CD14-positive monocyte (primary cell): ENCODE measurements around the gene SOAT1. TPM values are rescaled to one million over a fixed set of nuclear protein-coding genes. Genes with fewer than 3 reads are reported as not detected.

Source experiments
- DNase-seq, 3 donors: peaks; one replicate each; pipeline ENCODE4 v3.0.0-alpha.2; 2011 to 2022
- H2AFZ ChIP-seq: 2 replicates; pipeline ENCODE4 v1.6.0; 2012; ENCODE audit warnings: mild to moderate bottlenecking, low read depth, low read length, inconsistent platforms; ENCODE audit not compliant: insufficient read depth, poor library complexity, severe bottlenecking
- H3K27ac ChIP-seq, 2 donors: 1 replicate in 1 of 2; 2 replicates in 1 of 2; pipeline ENCODE4 v1.5.1; 2012 to 2013; ENCODE audit warnings: low read length in 2 of 2, control low read depth in 1 of 2, inconsistent platforms in 1 of 2, low read depth in 1 of 2, mild to moderate bottlenecking in 1 of 2
- H3K27me3 ChIP-seq, 2 donors: one replicate each; pipeline versions ENCODE4 v1.6.0 to v1.6.1; 2011 to 2013; ENCODE audit warnings: low read length in 2 of 2; ENCODE audit not compliant: control insufficient read depth in 2 of 2, insufficient read depth in 2 of 2
- H3K36me3 ChIP-seq, 2 donors: replicated peaks in 1 of 2; 1 replicate in 1 of 2; 2 replicates in 1 of 2; pipeline versions ENCODE4 v1.5.1 to v1.6.1; 2012 to 2013; ENCODE audit warnings: low read length in 2 of 2, control low read depth in 1 of 2, inconsistent platforms in 1 of 2, mild to moderate bottlenecking in 1 of 2; ENCODE audit not compliant: insufficient read depth in 2 of 2, control insufficient read depth in 1 of 2
- H3K4me1 ChIP-seq, 2 donors: 1 replicate in 1 of 2; 2 replicates in 1 of 2; pipeline versions ENCODE4 v1.5.1 to v1.6.1; 2012 to 2013; ENCODE audit warnings: low read length in 2 of 2, control low read depth in 1 of 2, inconsistent platforms in 1 of 2, mild to moderate bottlenecking in 1 of 2, moderate library complexity in 1 of 2; ENCODE audit not compliant: insufficient read depth in 2 of 2, control insufficient read depth in 1 of 2
- H3K4me2 ChIP-seq: replicated peaks from 2 replicates; pipeline ENCODE3; 2012; ENCODE audit warnings: low read length, moderate library complexity, mild to moderate bottlenecking; ENCODE audit not compliant: poor library complexity, severe bottlenecking; ENCODE audit errors: extremely low read depth
- H3K4me3 ChIP-seq, 3 experiments: fragments of 200-600 bp in 1 of 3; sonication (generic) in 1 of 3; replicated peaks in 1 of 3; 1 replicate in 2 of 3; 2 replicates in 1 of 3; pipeline ENCODE4 v1.5.1; 2011 to 2013; ENCODE audit warnings: low read length in 3 of 3, mild to moderate bottlenecking in 3 of 3, control low read depth in 2 of 3, low read depth in 2 of 3, inconsistent platforms in 1 of 3, moderate library complexity in 1 of 3
- H3K79me2 ChIP-seq: 2 replicates; pipeline ENCODE4 v1.6.0; 2012; ENCODE audit warnings: mild to moderate bottlenecking, control low read depth, inconsistent platforms, low read length, moderate library complexity; ENCODE audit not compliant: insufficient read depth
- H3K9ac ChIP-seq: 2 replicates; pipeline ENCODE4 v1.6.0; 2017; ENCODE audit warnings: low read length, mild to moderate bottlenecking; ENCODE audit not compliant: insufficient read depth, poor library complexity, severe bottlenecking
- H3K9me3 ChIP-seq, 2 donors: replicated peaks in 1 of 2; 1 replicate in 1 of 2; 2 replicates in 1 of 2; pipeline versions ENCODE4 v1.5.1 to v1.6.1; 2012 to 2013; ENCODE audit warnings: low read length in 2 of 2, control low read depth in 1 of 2; ENCODE audit not compliant: control insufficient read depth in 1 of 2, insufficient read depth in 1 of 2
- H4K20me1 ChIP-seq: 2 replicates; pipeline ENCODE4 v1.6.0; 2012; ENCODE audit warnings: mild to moderate bottlenecking, low read length, control low read depth, moderate library complexity; ENCODE audit not compliant: insufficient read depth
- H3K27ac Mint-ChIP-seq, 7 donors: one replicate each; pipeline ENCODE4 v1.8.0; 2020; ENCODE audit warnings: mild to moderate bottlenecking in 7 of 7, mixed read lengths in 7 of 7, moderate library complexity in 6 of 7, inconsistent platforms in 2 of 7
- H3K27me3 Mint-ChIP-seq, 3 donors: one replicate each; pipeline ENCODE4 v1.8.0; 2021 to 2022; ENCODE audit warnings: low read depth in 3 of 3, mild to moderate bottlenecking in 3 of 3, mixed read lengths in 3 of 3, moderate library complexity in 3 of 3, inconsistent platforms in 1 of 3
- H3K36me3 Mint-ChIP-seq, 2 donors: one replicate each; pipeline ENCODE4 v1.8.0; 2020; ENCODE audit warnings: mixed read lengths in 2 of 2, inconsistent platforms in 1 of 2, mild to moderate bottlenecking in 1 of 2
- H3K4me1 Mint-ChIP-seq: one replicate; pipeline ENCODE4 v1.8.0; 2020; ENCODE audit warnings: mild to moderate bottlenecking, mixed read lengths
- H3K4me3 Mint-ChIP-seq, 2 donors: one replicate each; pipeline ENCODE4 v1.8.0; 2020; ENCODE audit warnings: mild to moderate bottlenecking in 2 of 2, mixed read lengths in 2 of 2, moderate library complexity in 1 of 2
- H3K9me3 Mint-ChIP-seq, 7 donors: one replicate each; pipeline ENCODE4 v1.8.0; 2020 to 2022; ENCODE audit warnings: mixed read lengths in 7 of 7, mild to moderate bottlenecking in 6 of 7, moderate library complexity in 6 of 7, inconsistent platforms in 2 of 7
- CTCF ChIP-seq: fragments of 200-600 bp; IDR thresholded peaks from one replicate; pipeline ENCODE4 v1.8.0; 2022; ENCODE audit warnings: antibody characterized with exemption, mild to moderate bottlenecking
- WGBS: methylation state at CpG from one replicate; pipeline ENCODE4 v1.1.5; 2013; ENCODE audit warnings: missing lambda C conversion rate; ENCODE audit not compliant: insufficient coverage; 5-methylcytosine and 5-hydroxymethylcytosine counted together
- intact Hi-C, 2 donors: fragments of 100-400 bp; cut with micrococcal nuclease; formaldehyde crosslinking; loops; one replicate each; pipeline versions ENCODE4 v1.15.0 to v1.15.1; 2023
- polyA plus RNA-seq, 3 donors: library from polyadenylated mRNA; depleted of rRNA in 1 of 3; unstranded in 2 of 3; stranded (reverse) in 1 of 3; fragments of 300-500 nt in 2 of 3; fragments of >200 nt in 1 of 3; fragmentation: Illumina TruSeq in 2 of 3; gene quantifications; 1 replicate in 2 of 3; 2 replicates in 1 of 3; pipeline ENCODE4 v1.2.3, GENCODE V29; 2012 to 2021

The SOAT1 gene
- polyA plus RNA-seq, 3 donors, result 15.8 to 158 (median 105) TPM

DNA sequence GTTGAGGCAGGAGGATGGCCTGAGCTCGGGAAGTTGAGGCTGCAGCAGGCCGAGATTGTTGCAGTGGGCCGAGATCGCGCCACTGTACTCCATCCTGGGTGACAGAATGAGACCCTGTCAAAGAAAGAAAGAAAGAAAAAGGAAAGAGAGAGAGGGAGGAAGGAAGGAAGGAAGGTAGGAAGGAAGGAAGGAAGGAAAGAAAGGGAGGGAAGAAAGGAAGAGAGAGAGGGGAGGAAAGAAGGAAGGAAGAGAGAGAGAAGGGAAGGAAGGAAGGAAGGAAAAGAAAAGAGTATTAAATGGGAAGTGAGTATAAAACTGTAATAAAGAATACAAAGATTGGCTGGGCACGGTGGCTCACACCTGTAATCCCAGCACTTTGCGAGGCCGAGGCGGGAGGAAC lies 45.7 kb upstream of the SOAT1 start:
- peaks cover 10% of the 10 kb centered on the region for H3K4me1 Mint-ChIP-seq
- intact Hi-C loops, result no loop called here
- Histone ChIP-seq H2AFZ (no peak overlapping the region), H4K20me1 (no peaks in the 10 kb centered on the region), H3K9me3 (no peaks in the 10 kb centered on the region), H3K4me1 (no peaks in the 10 kb centered on the region), H3K27ac (no peak overlapping the region), H3K27me3 (no peaks in the 10 kb centered on the region), H3K79me2 (no peaks in the 10 kb centered on the region), H3K4me3 (no peak overlapping the region), H3K4me2 (no peak overlapping the region), H3K36me3 (no peaks in the 10 kb centered on the region), H3K9ac (no peak overlapping the region)
- 100% methylated on average over 5 of the region's 9 CpGs for WGBS
- H3K27ac Mint-ChIP-seq, result peak overlapping the region in 1 of 7 donors; percentile 79
- DNase-seq, result no peak
- H3K27me3 Mint-ChIP-seq, result peaks cover 0 to 1% (median 0%) of the 10 kb centered on the region in 3 donors
- no peak for TF ChIP-seq CTCF
- peaks cover 0 to 2% (median 0%) of the 10 kb centered on the region in 7 donors for H3K9me3 Mint-ChIP-seq
- no peaks in the 10 kb centered on the region for H3K36me3 Mint-ChIP-seq
- no peak overlapping the region for H3K4me3 Mint-ChIP-seq

- no peak for TF ChIP-seq CTCF
- H4K20me1 ChIP-seq, result no peaks in the 10 kb centered on the region
- no peak overlapping the region for H3K9ac ChIP-seq
- H3K27ac Mint-ChIP-seq, result no peak overlapping the region
- no peak overlapping the region for H2AFZ ChIP-seq
- no peak overlapping the region for H3K27ac ChIP-seq
- DNase-seq, result peak in 2 of 3 donors; percentile 18 to 32
- no peak overlapping the region for H3K4me3 ChIP-seq
- H3K36me3 Mint-ChIP-seq, result no peaks in the 10 kb centered on the region
- H3K27me3 ChIP-seq, result no peaks in the 10 kb centered on the region
- H3K9me3 ChIP-seq, result no peaks in the 10 kb centered on the region
- intact Hi-C loops, result no loop called here
- H3K36me3 ChIP-seq, result no peaks in the 10 kb centered on the region
- peaks cover 0 to 1% (median 0%) of the 10 kb centered on the region in 3 donors for H3K27me3 Mint-ChIP-seq
- no peaks in the 10 kb centered on the region for H3K4me1 ChIP-seq
- H3K4me1 Mint-ChIP-seq, result peaks cover 10% of the 10 kb centered on the region
- peaks cover 0 to 2% (median 0%) of the 10 kb centered on the region in 7 donors for H3K9me3 Mint-ChIP-seq
- no peak overlapping the region for H3K4me2 ChIP-seq
- no CpG with 5 or more reads among the region's 1 CpG for WGBS
- no peaks in the 10 kb centered on the region for H3K79me2 ChIP-seq
- H3K4me3 Mint-ChIP-seq, result no peak overlapping the region
Observed at GRCh38 chr1:179251675-179252074, 41.9 kb upstream of the SOAT1 start.
